HG03060 (cell line): ENCODE results near the gene NRP1.
"Not testable (repeated sequence)": the region's sequence is repeated elsewhere in the genome, so short reads cannot be mapped to it uniquely, and the experiment has no call there.

Experiments
- ATAC-seq: cut with Tn5 transposase; IDR thresholded peaks from one replicate; pipeline ENCODE4 v1.9.1; 2021; ENCODE audit warnings: low read depth, moderate number of reproducible peaks; ENCODE audit not compliant: unreplicated experiment

Gene NRP1

DNA sequence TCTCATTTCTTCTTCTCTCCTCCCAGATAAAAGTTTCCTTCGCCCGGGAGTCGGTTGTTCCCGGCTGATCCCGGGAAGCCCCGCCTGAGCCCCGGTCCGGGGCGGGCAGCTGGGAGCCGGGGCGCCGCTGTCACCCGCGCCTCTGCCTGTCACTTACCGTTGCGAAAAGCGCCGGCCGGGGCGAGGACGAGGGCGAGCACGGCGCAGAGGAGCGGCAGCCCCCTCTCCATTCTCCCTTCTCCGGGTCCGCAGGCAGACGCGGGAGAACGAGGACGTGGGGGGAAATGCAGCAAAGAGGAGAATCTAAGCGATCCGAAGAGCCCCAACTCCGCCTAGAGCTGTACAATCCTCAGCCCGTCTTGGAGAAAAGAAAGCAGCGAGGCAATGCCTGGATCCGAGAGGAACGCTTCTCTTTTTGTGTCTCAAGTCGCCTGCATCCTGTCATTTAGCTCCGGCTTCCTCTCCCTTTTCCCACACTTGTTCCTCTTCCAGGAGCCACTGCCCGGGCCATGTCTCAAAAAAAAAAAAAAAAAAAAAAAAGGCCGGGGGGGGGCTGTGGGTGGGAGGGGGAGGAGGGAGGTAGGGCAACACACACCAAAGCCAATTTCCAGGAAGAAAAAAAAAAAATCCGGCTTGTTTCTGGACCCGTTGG is at the start of gene NRP1:
NRP1 (minus strand) TSS at position 515 of the 652 bp plus-strand sequence; CDS start at position 230, 285 bp downstream.
- ATAC-seq: no peak

GRCh38 chr10:33384201-33384600 is 49.7 kb upstream of the NRP1 start:
- not testable (repeated sequence) for ATAC-seq

DNA sequence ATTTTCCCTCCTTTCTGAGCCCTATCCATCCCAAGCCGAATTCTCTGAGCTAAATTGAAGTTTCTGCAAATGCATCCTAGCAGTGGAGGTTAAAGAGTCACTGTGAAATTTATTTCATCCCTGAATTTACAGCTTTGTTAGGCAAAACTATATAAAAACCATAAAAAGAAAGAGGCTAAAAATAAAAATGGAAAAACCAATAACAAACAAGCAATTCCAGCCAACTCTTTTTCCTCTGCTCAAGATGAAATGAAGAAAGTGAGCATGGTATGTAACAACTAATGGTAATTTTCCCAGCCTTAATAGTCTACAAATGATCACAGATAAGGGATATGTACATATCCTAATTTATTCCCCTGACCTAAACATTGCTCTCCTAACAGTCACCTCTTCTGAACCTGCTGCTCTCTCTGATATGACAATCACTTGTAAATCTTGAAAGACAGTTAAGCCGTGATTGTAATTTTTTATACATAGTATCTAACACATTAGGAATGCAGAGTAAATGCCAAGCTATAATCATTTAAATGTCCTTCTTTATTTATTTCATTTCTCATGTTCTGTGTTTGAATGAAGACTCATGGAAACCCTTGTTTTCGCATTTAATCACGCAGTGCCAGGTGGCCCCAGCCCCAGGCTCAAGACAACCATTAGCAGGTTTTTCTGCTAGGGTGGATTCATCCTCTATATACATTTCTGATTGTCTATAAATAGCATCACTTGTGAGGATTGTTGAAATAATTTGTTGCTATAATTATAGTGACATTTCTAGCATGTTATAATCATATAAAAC is 48.6 kb upstream of the NRP1 start:
- ATAC-seq: no peak

GRCh38 chr10:33382216-33382600 is 47.7 kb upstream of the NRP1 start:
- no peak for ATAC-seq

DNA sequence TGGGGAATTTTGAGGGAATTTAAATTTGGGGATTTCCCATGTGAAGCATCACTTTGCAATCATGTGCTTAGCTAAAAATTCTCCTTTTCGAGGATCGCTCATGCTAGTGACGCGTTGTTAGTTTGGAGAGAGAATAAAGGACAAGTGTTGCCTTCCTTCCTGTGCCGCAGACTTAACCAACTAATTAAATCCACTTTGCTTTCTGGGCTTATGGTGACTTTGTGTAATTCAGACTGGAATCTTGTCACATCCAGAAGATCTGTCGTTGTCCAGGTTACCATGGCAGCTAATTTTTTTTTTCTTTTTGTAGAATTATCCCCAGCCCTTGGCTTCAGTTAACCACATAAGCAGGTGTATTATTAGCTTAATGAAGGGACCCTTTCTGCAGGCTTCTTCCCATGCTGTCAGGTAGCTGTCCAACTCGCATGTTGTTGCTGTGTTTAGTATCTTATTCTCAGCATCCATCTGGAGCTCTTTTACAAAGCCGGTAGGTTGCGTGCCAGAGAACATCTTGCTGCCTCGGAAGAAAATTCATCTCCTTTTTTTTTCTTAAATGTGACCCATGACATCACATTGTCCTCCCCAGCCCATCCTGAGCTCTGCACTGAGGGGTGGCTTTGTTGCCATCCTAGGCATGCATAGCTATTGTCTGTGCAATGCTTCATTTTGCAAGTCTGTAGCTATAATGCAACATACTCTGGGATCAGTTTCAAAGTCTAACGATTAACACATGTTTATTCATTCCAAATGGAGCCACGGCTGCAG is 47.2 kb upstream of the NRP1 start:
- ATAC-seq: no peak

GRCh38 chr10:33377658-33378025 is 43.2 kb upstream of the NRP1 start:
- no peak for ATAC-seq

- ATAC-seq: no peak
Measured at GRCh38 chr10:33376976-33377657, 42.6 kb upstream of the NRP1 start.

- ATAC-seq: no peak
Measured at GRCh38 chr10:33376476-33376875, 42.0 kb upstream of the NRP1 start.

DNA sequence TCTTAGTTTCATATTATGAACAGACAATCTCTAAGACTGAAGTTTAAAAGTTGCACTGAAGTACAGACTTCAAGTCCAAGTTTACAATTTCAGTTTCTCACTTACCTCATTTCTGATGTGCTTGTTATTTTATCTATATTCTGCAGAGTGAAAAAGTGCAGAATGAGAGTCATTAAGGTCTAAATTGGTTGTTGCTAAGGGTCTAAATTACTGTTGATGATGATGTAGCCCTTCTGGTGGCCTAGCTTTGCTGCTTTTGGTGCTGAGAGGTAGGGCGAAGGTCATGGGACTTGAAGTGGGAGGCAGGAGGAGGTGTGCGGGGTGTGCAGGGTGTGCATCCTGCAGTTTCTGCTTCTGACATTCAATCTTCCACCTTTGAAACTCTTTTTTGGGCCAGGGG is 38.8 kb upstream of the NRP1 start:
- ATAC-seq: no peak

DNA sequence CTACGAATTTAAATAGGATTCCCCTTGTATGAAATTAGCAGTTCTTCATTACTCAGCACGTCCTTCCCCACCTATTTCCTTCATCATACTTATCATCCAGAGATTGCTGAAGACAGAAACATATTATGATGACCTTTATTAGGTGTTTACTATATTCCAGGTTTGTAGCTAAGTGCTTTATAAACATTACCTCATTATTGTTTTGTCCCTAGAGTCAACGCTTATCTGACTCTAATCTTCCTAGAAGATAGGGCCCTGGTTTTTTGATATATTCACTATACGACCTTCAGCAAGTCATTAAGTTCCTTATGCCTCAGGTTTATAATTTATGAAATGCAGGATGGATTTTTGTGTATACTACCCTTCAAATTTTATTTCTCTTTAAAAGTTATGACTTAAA is 36.8 kb upstream of the NRP1 start:
- ATAC-seq: no peak

DNA sequence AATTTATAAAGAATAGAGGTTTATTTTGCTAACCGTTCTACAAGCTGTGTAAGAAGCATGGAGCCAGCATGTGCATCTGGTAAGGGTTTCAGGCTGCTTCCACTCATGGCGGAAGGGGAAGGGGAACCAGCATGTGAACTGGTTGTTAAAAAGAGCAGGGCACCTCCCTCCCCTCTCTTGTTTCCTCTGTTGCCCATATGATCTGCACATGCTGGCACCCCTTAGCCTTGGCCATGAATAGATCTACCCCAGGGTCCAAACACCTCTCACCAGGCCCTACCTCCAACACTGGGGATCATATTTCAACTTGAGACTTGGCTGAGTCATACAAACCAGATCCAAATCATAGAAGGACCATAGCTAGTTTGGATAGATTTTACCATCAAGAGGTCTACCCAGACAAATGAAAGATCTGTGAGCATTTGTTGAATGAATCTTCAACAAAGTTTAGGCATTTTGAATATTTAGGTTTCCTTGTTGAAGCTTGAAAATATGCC is 36.0 kb upstream of the NRP1 start:
- ATAC-seq: no peak

GRCh38 chr10:33368086-33368485 is 33.6 kb upstream of the NRP1 start:
- ATAC-seq: no peak

DNA sequence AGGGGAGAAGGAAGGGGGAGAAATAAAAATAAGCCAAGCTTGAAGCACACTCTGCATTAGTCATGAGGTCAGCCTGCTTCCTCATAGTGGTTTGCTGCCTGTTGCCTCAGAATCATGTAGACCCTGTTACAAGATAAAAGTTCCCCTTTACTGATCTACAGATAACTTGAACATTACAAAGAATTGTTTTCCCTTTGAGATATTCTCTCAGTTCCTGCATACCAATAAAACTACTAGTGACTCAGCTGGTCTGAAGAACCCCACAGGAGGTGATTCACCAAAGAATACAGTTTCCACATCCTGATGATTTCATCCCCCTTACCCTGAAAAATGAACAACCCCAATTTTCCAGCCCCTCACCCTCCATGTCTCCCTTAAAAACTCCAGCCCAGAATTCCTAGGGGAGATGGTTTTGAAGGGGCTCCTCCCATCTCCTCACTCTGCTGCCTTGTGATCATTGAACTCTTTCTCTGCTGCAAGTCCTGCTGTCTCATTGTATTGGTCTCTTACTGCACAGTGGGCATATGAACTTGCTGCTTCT is 31.5 kb upstream of the NRP1 start:
- no peak for ATAC-seq

GRCh38 chr10:33365301-33365700 is 30.8 kb upstream of the NRP1 start:
- no peak for ATAC-seq

DNA sequence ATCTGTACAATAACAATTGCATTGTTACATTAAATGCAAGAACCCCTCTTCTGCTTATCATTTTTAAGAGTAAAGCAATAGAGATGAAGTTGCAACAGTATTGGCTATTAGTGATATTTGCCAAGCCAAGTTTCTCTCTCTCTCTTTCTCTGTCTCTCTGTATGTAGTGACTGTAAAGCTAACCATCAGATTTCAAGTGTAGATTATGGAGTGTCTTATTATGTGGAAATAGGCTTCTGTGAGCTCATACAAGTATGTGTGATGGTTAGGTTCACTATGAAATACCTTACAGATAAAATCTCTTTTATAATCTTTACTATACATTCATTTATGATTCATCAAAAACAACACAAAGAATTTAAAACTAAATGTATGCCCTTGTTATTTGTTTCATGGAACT is 28.6 kb upstream of the NRP1 start:
- no peak for ATAC-seq

DNA sequence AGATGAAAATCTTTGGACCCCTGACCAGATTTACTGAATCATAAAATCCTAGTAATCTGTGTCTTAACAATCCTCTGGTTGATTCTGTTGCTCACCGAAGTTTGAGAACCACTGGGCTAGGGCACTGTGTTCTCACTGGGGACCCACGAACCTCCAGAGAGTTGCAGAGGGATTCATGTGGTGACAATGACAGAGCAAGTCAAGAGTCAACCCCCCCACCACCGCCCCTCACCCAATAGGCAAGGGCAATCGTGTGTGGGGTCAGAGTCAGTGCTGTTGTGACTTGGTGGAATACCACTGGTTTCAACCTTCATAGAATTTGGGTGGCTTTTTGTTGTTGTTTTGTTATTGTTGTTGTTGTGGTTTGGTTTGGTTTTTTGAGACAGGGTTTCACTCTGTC is 23.5 kb upstream of the NRP1 start:
- ATAC-seq: no peak

DNA sequence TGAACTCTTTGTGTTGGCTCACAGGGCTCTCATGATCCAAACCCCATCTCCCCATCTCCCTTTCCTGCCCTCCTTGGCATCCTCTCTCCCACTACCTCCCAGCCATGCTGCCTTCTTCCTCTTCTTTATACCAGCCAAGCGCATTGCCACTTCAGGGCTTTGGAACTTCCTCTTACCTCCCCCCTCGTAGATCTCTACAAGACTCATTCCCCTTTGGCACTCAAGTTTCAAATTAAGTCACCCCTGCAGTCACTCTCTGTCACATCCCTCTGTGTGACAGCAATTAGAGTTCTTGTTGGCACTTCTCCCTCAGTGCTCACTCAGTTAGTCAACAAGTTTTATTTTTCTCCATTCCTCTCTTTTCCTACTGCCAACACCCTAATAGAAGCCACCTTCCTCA is 20.8 kb upstream of the NRP1 start:
- no peak for ATAC-seq

GRCh38 chr10:33353853-33354252 is 19.4 kb upstream of the NRP1 start:
- ATAC-seq: no peak

DNA sequence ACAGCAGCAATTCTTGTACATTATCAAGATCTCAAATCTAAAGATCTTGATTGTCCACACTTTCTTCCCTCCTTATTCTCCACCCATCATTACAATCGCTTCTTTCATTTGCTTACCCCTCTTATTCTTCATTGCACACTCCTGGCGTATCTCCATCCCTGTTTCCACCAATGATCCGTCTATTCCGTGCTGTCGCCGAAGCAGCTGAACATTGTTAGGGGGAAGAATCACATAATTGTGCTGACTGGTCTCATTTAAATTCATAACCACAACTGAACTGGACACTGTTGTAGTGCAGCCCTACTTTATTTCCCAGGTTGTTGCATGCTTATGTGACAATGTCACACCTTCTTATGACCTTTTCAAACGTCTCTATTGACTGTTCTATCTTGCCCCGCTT is 18.9 kb upstream of the NRP1 start:
- ATAC-seq: no peak

DNA sequence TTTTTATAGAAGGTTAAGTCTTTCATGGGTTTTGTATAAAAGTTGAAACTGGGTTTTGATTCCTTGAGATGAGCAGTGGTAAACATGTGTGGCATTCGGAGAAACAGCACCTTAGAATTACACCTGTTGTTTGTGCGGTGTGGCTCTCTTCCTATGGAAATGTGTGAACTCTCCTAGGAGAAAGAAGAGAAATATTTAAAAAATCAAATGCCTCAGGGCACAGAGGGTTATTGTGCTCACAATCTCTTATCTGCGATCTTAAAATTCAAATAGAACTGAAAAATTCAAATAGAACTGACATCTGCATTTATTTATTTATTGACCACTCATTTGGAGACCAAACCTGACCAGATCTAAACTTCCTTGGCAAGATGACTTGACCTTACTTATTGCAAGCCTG is 18.1 kb upstream of the NRP1 start:
- no peak for ATAC-seq

- ATAC-seq: no peak
Measured at GRCh38 chr10:33352175-33352574, 17.7 kb upstream of the NRP1 start.
